Measurements from ENCODE around the gene TATDN2.
A peak's percentile ranks its signal among the peaks of the same experiment; 100 is the strongest.
"Not testable (repeated sequence)": the region's sequence is repeated elsewhere in the genome, so short reads cannot be mapped to it uniquely, and the experiment has no call there.

Gene TATDN2

DNA sequence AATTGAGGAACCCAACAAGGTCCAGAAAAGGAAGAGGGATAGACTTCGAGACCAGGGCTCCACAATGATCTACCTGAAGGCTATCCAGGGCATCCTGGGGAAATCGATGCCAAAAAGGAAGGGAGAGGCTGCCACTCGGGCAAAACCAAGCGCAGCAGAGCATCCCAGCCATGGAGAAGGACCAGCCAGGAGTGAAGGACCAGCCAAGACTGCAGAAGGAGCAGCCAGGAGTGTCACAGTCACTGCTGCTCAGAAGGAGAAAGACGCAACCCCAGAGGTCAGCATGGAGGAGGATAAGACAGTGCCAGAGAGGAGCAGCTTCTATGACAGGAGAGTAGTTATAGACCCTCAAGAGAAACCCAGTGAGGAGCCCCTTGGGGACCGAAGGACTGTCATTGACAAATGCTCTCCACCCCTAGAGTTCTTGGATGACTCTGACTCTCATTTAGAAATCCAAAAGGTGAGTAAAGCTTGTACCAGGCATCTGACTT lies 12.0 kb downstream of the TATDN2 start:
- CTCF ChIA-PET = interaction anchor here (1.2 to 2.1 kb wide), 3 partner anchors 10 to 38 kb away, joined by 3 to 6 read pairs (median 3); partner anchors contain the start of gene TATDN2
- no peak overlapping the region for H3K4me3 ChIP-seq (ENCODE audit: low read depth, low read length)
- TF ChIP-seq, protein P1, sequence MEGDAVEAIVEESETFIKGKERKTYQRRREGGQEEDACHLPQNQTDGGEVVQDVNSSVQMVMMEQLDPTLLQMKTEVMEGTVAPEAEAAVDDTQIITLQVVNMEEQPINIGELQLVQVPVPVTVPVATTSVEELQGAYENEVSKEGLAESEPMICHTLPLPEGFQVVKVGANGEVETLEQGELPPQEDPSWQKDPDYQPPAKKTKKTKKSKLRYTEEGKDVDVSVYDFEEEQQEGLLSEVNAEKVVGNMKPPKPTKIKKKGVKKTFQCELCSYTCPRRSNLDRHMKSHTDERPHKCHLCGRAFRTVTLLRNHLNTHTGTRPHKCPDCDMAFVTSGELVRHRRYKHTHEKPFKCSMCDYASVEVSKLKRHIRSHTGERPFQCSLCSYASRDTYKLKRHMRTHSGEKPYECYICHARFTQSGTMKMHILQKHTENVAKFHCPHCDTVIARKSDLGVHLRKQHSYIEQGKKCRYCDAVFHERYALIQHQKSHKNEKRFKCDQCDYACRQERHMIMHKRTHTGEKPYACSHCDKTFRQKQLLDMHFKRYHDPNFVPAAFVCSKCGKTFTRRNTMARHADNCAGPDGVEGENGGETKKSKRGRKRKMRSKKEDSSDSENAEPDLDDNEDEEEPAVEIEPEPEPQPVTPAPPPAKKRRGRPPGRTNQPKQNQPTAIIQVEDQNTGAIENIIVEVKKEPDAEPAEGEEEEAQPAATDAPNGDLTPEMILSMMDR (IDR thresholded peaks at IDR 0.05; ENCODE audit: insufficient read depth, low read length, missing control alignments) = no peak
- no peak for DNase-seq (ENCODE audit: low read depth, low spot score)
- POLR2A ChIA-PET = interaction anchor here (1.6 kb wide), 1 partner anchor 12 kb away, joined by 6 read pairs; the partner anchor contains the start of gene TATDN2

DNA sequence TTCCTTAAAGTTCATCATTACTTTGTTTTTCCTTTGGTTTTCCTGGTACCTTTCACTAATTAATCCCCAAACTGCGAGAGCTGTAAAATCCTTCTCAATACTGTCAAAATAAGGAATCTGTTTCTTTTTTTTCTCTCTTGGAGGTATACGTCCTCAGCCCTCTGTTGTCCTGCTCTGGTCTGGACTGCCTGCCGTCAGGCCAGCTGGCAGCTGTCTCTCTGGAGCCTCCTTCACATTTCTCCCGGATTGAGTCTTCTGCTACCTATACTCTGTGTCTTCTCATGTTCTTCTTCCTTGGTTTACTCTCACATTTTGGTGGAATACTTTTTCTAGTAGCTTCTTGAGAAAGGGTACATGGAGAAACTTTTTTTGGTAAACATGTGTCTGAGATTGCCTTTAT lies 13.8 kb downstream of the TATDN2 start:
- CTCF ChIA-PET = interaction anchor here (0.7 to 3.7 kb wide), 5 partner anchors 8 to 25 kb away, joined by 3 to 21 read pairs (median 8); no protein-coding TSS in a partner anchor
- no peak for DNase-seq (ENCODE audit: low read depth, low spot score)
- no peak overlapping the region for H3K4me3 ChIP-seq (ENCODE audit: low read depth, low read length)
- POLR2A ChIA-PET = interaction anchor here (1.6 kb wide), 1 partner anchor 14 kb away, joined by 6 read pairs; the partner anchor contains the start of gene TATDN2
- TF ChIP-seq, protein P1 (IDR thresholded peaks at IDR 0.05; ENCODE audit: insufficient read depth, low read length, missing control alignments) = no peak

DNA sequence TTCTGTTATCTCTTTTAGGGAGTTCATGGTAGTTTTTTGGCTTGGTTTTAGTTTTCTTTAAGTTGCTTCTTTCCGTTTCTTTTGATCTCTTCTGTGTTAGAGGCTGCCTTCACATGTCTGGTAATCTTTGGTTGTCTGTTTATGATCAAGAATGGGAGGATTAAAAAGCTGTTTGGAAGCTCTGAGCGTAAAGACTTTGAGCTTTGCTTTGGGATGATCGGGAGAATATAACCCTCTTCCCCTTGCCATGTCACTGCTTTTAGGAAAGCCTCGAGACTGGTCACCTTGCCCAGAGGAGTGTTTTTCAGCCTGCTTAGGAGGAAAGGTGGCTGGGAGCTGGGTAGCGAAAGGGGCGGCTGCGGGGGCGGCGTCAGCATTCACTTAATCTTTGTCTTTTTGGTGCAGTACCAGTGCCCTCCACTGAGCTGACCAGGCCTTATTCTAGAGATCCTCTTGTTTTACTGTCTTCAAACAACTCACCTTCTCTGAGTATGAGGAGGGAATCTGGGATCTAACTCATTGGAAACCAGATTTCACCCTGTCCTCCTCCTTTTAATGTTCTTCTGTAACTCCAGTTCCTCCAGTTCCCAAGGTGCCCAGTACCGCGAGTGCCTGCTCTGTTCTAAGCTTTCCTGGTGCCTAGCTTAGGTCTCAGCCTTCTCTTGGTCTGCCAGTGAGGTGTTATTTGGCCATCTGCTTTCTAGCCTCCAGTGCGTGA lies 15.5 kb downstream of the TATDN2 start:
- DNase-seq (ENCODE audit: low read depth, low spot score) = no peak
- POLR2A ChIA-PET = interaction anchor here (1.6 kb wide), 1 partner anchor 16 kb away, joined by 4 read pairs; the partner anchor contains the start of gene TATDN2

DNA sequence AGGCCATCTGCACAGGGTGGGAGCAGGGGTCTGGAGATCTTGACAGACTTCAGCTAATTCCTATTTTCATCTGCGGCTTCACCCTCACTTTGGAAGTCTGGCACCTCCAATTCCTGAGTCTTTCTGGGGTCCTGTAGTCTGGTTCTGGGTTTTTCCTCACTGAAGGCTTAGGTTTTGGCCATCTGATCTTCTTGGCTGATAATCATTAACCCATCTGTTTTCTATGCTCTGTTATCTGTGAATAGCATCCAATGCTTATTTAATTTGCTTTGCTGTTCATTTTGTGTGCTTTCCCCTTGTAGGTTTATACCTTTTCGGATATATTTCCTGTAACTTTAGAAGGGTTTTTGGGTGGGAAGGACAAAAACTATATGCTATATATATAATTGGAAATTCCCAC lies 17.6 kb downstream of the TATDN2 start:
- CTCF ChIA-PET = interaction anchor here (0.8 to 1.1 kb wide), 2 partner anchors 17 to 22 kb away, joined by 3 read pairs; no protein-coding TSS in a partner anchor
- TF ChIP-seq, protein P1 (IDR thresholded peaks at IDR 0.05; ENCODE audit: insufficient read depth, low read length, missing control alignments) = no peak
- no peak for DNase-seq (ENCODE audit: low read depth, low spot score)
- POLR2A ChIA-PET = no interaction called here
- H3K4me3 ChIP-seq (ENCODE audit: low read depth, low read length) = no peak overlapping the region

More for the DNA sequence above, 15.5 kb downstream of the TATDN2 start:
- TF ChIP-seq, protein P1 (IDR thresholded peaks at IDR 0.05; ENCODE audit: insufficient read depth, low read length, missing control alignments) = peak; percentile 43
- CTCF ChIA-PET = interaction anchor here (0.8 to 3.7 kb wide), 17 partner anchors 10 to 475 kb away, joined by 3 to 21 read pairs (median 4); partner anchors contain the start of gene TATDN2
- H3K4me3 ChIP-seq (ENCODE audit: low read depth, low read length) = peak overlapping the region; percentile 12; the same call in 1 of the 2 replicates

DNA sequence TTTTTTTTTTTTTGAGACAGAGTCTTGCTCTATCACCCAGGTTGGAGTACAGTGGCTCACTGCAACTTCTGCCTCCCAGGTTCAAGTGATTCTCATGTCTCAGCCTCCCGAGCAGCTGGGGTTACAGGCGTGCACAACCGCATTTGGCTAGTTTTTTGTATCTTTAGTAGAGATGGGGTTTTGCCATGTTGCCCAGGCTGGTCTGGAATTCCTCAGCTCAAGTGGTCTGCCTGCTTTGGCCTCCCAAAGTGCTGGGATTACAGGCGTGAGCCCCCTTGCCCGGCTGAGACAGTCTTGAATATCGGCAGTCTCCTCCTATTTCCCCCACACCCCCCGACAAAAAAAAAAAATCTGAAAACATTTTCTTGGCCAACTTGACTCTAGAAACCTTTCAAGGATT lies 18.7 kb downstream of the TATDN2 start:
- DNase-seq (ENCODE audit: low read depth, low spot score); H3K4me3 ChIP-seq (ENCODE audit: low read depth, low read length); CTCF ChIA-PET; POLR2A ChIA-PET: not testable (repeated sequence)

DNA sequence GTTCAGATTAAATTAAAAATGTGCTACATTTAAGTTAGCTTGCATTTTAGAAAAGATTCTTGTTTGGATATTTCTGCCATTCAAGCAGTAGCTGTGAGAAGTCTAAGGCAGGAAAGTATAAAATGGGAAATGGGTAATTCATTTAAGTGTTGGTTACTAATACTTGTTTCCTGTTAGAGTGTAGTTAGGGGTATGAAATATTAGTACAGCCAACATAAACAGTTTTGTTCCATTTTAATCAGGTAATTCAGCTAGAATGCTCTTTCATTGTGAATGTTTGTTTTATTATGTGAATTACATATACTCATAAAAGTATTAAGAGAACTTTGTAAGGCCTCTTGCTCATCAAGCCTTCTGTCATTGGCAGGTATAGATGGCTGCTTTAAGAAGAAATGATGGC lies 19.9 kb downstream of the TATDN2 start:
- POLR2A ChIA-PET = no interaction called here
- CTCF ChIA-PET = interaction anchor here (5.4 kb wide), 1 partner anchor 19 kb away, joined by 36 read pairs; no protein-coding TSS in a partner anchor
- no peak for DNase-seq (ENCODE audit: low read depth, low spot score)
- H3K4me3 ChIP-seq (ENCODE audit: low read depth, low read length) = no peak overlapping the region
- TF ChIP-seq, protein P1 (IDR thresholded peaks at IDR 0.05; ENCODE audit: insufficient read depth, low read length, missing control alignments) = no peak

Data from AG04449 (cell line).